HEK293 (cell line): ENCODE measurements around the gene APEX1.

Experiments used
- CTCF ChIA-PET: fragments of 350-600 bp; formaldehyde crosslinking; extraction: SDS; loops from one replicate; lab custom pipeline; 2021; ENCODE audit warnings: antibody characterized with exemption; lab: Yijun Ruan, JAX
- POLR2A ChIA-PET: fragments of 300-600 bp; formaldehyde crosslinking; extraction: SDS; loops from one replicate; lab custom pipeline; 2020; ENCODE audit warnings: antibody characterized with exemption, inconsistent platforms; lab: Yijun Ruan, JAX
- H3K27ac ChIP-seq: fragments of 200-500 bp; sonication (Bioruptor generic); 2 replicates; pipeline ENCODE4 v1.5.1; 2014; ENCODE audit warnings: low read depth, low read length, control low read depth, inconsistent platforms; ENCODE audit errors: extremely low read depth
- H3K36me3 ChIP-seq, 2 experiments: fragments of 200-500 bp in 1 of 2; sonication (Bioruptor generic) in 1 of 2; 1 replicate in 1 of 2; 2 replicates in 1 of 2; pipeline ENCODE4 v1.5.1; 2014 to 2017; ENCODE audit warnings: inconsistent platforms in 2 of 2, low read length in 2 of 2; ENCODE audit not compliant: control insufficient read depth in 2 of 2, insufficient read depth in 1 of 2
- H3K4me1 ChIP-seq: fragments of 200-500 bp; sonication (Bioruptor generic); 2 replicates; pipeline ENCODE4 v1.5.1; 2014; ENCODE audit warnings: mild to moderate bottlenecking, low read length, inconsistent platforms; ENCODE audit not compliant: control insufficient read depth, insufficient read depth
- H3K4me3 ChIP-seq: 2 replicates; pipeline ENCODE4 v1.5.1; 2011; ENCODE audit warnings: low read depth, mild to moderate bottlenecking, control low read depth, low read length, moderate library complexity
- H3K9me3 ChIP-seq: fragments of 200-500 bp; sonication (Bioruptor generic); 2 replicates; pipeline ENCODE4 v1.5.1; 2014; ENCODE audit warnings: low read depth, low read length, inconsistent platforms; ENCODE audit not compliant: control insufficient read depth, insufficient read depth
- AEBP2 ChIP-seq: fragments of 450-650 bp; formaldehyde crosslinking; IDR thresholded peaks from 2 replicates; pipeline ENCODE4 v1.5.1; 2016; ENCODE audit warnings: missing biosample characterization, missing genetic modification characterization, borderline replicate concordance
- FEZF1 ChIP-seq: fragments of 450-650 bp; formaldehyde crosslinking; IDR thresholded peaks from 2 replicates; pipeline ENCODE4 v1.5.1; 2016; ENCODE audit warnings: missing biosample characterization, missing genetic modification characterization
- GLI2 ChIP-seq: fragments of 450-650 bp; formaldehyde crosslinking; IDR thresholded peaks from 2 replicates; pipeline ENCODE4; 2017; ENCODE audit warnings: missing biosample characterization, missing genetic modification characterization, low read depth, borderline replicate concordance
- KLF8 ChIP-seq: fragments of 450-650 bp; formaldehyde crosslinking; IDR thresholded peaks from 2 replicates; pipeline ENCODE4 v1.5.1; 2016; ENCODE audit warnings: missing biosample characterization, missing genetic modification characterization
- PBX3 ChIP-seq: sonication (generic); formaldehyde crosslinking; IDR thresholded peaks from 2 replicates; pipeline ENCODE4 v1.8.1; 2022; ENCODE audit warnings: mild to moderate bottlenecking, moderate library complexity, missing genetic modification reagents
- PRDM10 ChIP-seq: fragments of 450-650 bp; formaldehyde crosslinking; IDR thresholded peaks from 2 replicates; pipeline ENCODE4 v1.5.1; 2016; ENCODE audit warnings: missing biosample characterization, missing genetic modification characterization
- PRDM4 ChIP-seq: fragments of 450-650 bp; formaldehyde crosslinking; IDR thresholded peaks from 2 replicates; pipeline ENCODE4 v1.5.1; 2017; ENCODE audit warnings: missing biosample characterization, missing genetic modification characterization
- REPIN1 ChIP-seq: fragments of 450-650 bp; formaldehyde crosslinking; IDR thresholded peaks from 2 replicates; pipeline ENCODE4 v1.5.1; 2017; ENCODE audit warnings: missing biosample characterization, missing genetic modification characterization, low read depth
- SALL2 ChIP-seq: fragments of 450-650 bp; formaldehyde crosslinking; IDR thresholded peaks from 2 replicates; pipeline ENCODE4 v1.5.0; 2017; ENCODE audit warnings: missing biosample characterization, mild to moderate bottlenecking, missing genetic modification characterization, borderline replicate concordance
- SETDB1 ChIP-seq: IDR thresholded peaks from one replicate; pipeline ENCODE4 v1.6.1; 2017; ENCODE audit warnings: mild to moderate bottlenecking, low read length, moderate library complexity, mixed read lengths; ENCODE audit not compliant: insufficient read length
- SP3 ChIP-seq: fragments of 450-650 bp; formaldehyde crosslinking; IDR thresholded peaks from 2 replicates; pipeline ENCODE4 v1.5.1; 2016; ENCODE audit warnings: missing biosample characterization, missing genetic modification characterization
- SP7 ChIP-seq: fragments of 450-650 bp; formaldehyde crosslinking; IDR thresholded peaks from 2 replicates; pipeline ENCODE4 v1.5.1; 2016; ENCODE audit warnings: missing biosample characterization, missing genetic modification characterization
- WT1 ChIP-seq: fragments of 450-650 bp; formaldehyde crosslinking; IDR thresholded peaks from 2 replicates; pipeline ENCODE4 v1.5.1; 2016; ENCODE audit warnings: missing biosample characterization, missing genetic modification characterization
- ZBTB21 ChIP-seq: fragments of 450-650 bp; formaldehyde crosslinking; IDR thresholded peaks from 2 replicates; pipeline ENCODE4 v1.5.1; 2017; ENCODE audit warnings: missing biosample characterization, missing genetic modification characterization
- ZNF132 ChIP-seq: fragments of 450-650 bp; formaldehyde crosslinking; IDR thresholded peaks from 2 replicates; pipeline ENCODE4 v1.5.1; 2017; ENCODE audit warnings: missing biosample characterization, missing genetic modification characterization, borderline replicate concordance
- ZNF133 ChIP-seq: fragments of 450-650 bp; formaldehyde crosslinking; IDR thresholded peaks from 2 replicates; pipeline ENCODE4 v1.5.1; 2016; ENCODE audit warnings: missing biosample characterization, missing genetic modification characterization
- ZNF138 ChIP-seq: fragments of 450-650 bp; formaldehyde crosslinking; IDR thresholded peaks from 2 replicates; pipeline ENCODE4 v1.5.1; 2016; ENCODE audit warnings: missing biosample characterization, missing genetic modification characterization, borderline replicate concordance
- ZNF24 ChIP-seq: fragments of 450-650 bp; formaldehyde crosslinking; IDR thresholded peaks from 2 replicates; pipeline ENCODE4 v1.5.1; 2016; ENCODE audit warnings: missing biosample characterization, missing genetic modification characterization
- ZNF266 ChIP-seq: fragments of 450-650 bp; formaldehyde crosslinking; IDR thresholded peaks from 2 replicates; pipeline ENCODE4 v1.5.1; 2016; ENCODE audit warnings: missing biosample characterization, missing genetic modification characterization, low read depth
- ZNF324 ChIP-seq: fragments of 450-650 bp; formaldehyde crosslinking; IDR thresholded peaks from 2 replicates; pipeline ENCODE4 v1.5.1; 2016; ENCODE audit warnings: missing biosample characterization, missing genetic modification characterization
- ZNF529 ChIP-seq: fragments of 450-650 bp; formaldehyde crosslinking; IDR thresholded peaks from 2 replicates; pipeline ENCODE4 v1.5.1; 2017; ENCODE audit warnings: missing genetic modification characterization, missing biosample characterization; ENCODE audit not compliant: insufficient replicate concordance
- ZNF600 ChIP-seq: fragments of 450-650 bp; formaldehyde crosslinking; IDR thresholded peaks from 2 replicates; pipeline ENCODE4 v1.5.1; 2016; ENCODE audit warnings: missing biosample characterization, missing genetic modification characterization
- ZNF610 ChIP-seq: fragments of 450-650 bp; formaldehyde crosslinking; IDR thresholded peaks from 2 replicates; pipeline ENCODE4 v1.5.1; 2016; ENCODE audit warnings: missing biosample characterization, missing genetic modification characterization, borderline replicate concordance
- ZNF623 ChIP-seq: fragments of 450-650 bp; formaldehyde crosslinking; IDR thresholded peaks from 2 replicates; pipeline ENCODE4 v1.5.1; 2016; ENCODE audit warnings: missing biosample characterization, missing genetic modification characterization
- ZNF626 ChIP-seq: fragments of 450-650 bp; sonication (Bioruptor Pico); formaldehyde crosslinking; IDR thresholded peaks from 2 replicates; pipeline ENCODE4 v1.5.1; 2018; ENCODE audit warnings: missing biosample characterization, missing genetic modification characterization, inconsistent platforms
- ZNF747 ChIP-seq: fragments of 450-650 bp; formaldehyde crosslinking; IDR thresholded peaks from 2 replicates; pipeline ENCODE4 v1.5.1; 2016; ENCODE audit warnings: missing biosample characterization, missing genetic modification characterization
- ZNF791 ChIP-seq: fragments of 450-650 bp; formaldehyde crosslinking; IDR thresholded peaks from 2 replicates; pipeline ENCODE4 v1.5.1; 2016; ENCODE audit warnings: missing biosample characterization, missing genetic modification characterization
- ZSCAN16 ChIP-seq: fragments of 450-650 bp; formaldehyde crosslinking; IDR thresholded peaks from 2 replicates; pipeline ENCODE4 v1.5.1; 2016; ENCODE audit warnings: missing biosample characterization, missing genetic modification characterization
- ZXDB ChIP-seq: fragments of 450-650 bp; formaldehyde crosslinking; IDR thresholded peaks from 2 replicates; pipeline ENCODE4 v1.5.1; 2016; ENCODE audit warnings: missing biosample characterization, missing genetic modification characterization

APEX1 gene

GRCh38 chr14:20461225-20462141 lies 6.5 kb downstream of the APEX1 start, which contains the start of gene PIP4P1:
Gene PIP4P1, minus strand, starts transcription at chr14:20461434. Its CDS starts 109 bp downstream, at chr14:20461325.
- peak within 1 kb of the TSS; percentile 83 for H3K27ac ChIP-seq
- no peaks in the 10 kb centered on the region for H3K9me3 ChIP-seq
- ChIA-PET CTCF (interaction anchor here (0.5 to 1.4 kb wide), 6 partner anchors 9 to 147 kb away, joined by 3 to 10 read pairs (median 4); no protein-coding TSS in a partner anchor), POLR2A (interaction anchor here (0.5 to 2.6 kb wide), 22 partner anchors 8 to 1048 kb away, joined by 3 to 55 read pairs (median 4); partner anchors contain the start of genes CCNB1IP1, PARP2, PNP and RNASE4)
- peak within 1 kb of the TSS; percentile 85 for H3K4me3 ChIP-seq
- peaks cover 10% of the 10 kb centered on the region for H3K4me1 ChIP-seq
- peaks cover 22 to 41% of the 10 kb centered on the region in 2 experiments; a peak in 2 of 3 replicates for H3K36me3 ChIP-seq
- TF ChIP-seq ZNF133 (tag by site-specific recombination) (no peak), ZNF529 (no peak), AEBP2 (tag by site-specific recombination) (no peak), FEZF1 (tag by site-specific recombination) (peak; percentile 76), PRDM4 (no peak), ZNF138 (tag by site-specific recombination) (no peak), ZNF610 (tag by site-specific recombination) (peak; percentile 98), ZSCAN16 (tag by site-specific recombination) (peak; percentile 99), PBX3 (peak; percentile 43; the same call in 1 of the 2 replicates), ZNF132 (tag by site-specific recombination) (no peak), ZNF600 (tag by site-specific recombination) (peak; percentile 94), SALL2 (no peak), SETDB1 (peak; percentile 96), ZNF324 (no peak), ZNF626 (no peak), ZXDB (no peak; the same call in none of the 2 replicates), ZNF791 (tag by site-specific recombination) (no peak), SP7 (tag by site-specific recombination) (peak; percentile 41; the same call in 1 of the 2 replicates), WT1 (tag by site-specific recombination) (no peak), ZNF747 (tag by site-specific recombination) (no peak), PRDM10 (peak; percentile 66), ZBTB21 (peak; percentile 59; the same call in 1 of the 2 replicates), SP3 (peak; percentile 85), ZNF266 (tag by site-specific recombination) (no peak), ZNF623 (tag by site-specific recombination) (no peak), REPIN1 (tag by site-specific recombination) (no peak), ZNF24 (peak; percentile 78; the same call in 1 of the 2 replicates), KLF8 (tag by site-specific recombination) (peak; percentile 64), GLI2 (no peak)
